AG04449 (cell line): ENCODE results near the gene USF1.
A peak's percentile ranks its signal among the peaks of the same experiment; 100 is the strongest.

Source experiments
- CTCF ChIA-PET: fragments of 350-600 bp; formaldehyde crosslinking; extraction: SDS; loops from one replicate; lab custom pipeline; 2021; ENCODE audit warnings: antibody characterized with exemption; lab: Yijun Ruan, JAX
- POLR2A ChIA-PET: fragments of 400-600, 350-600 bp; formaldehyde crosslinking; extraction: SDS; loops from one replicate; lab custom pipeline; 2020; ENCODE audit warnings: antibody characterized with exemption, inconsistent platforms; lab: Yijun Ruan, JAX
- DNase-seq: peaks from one replicate; pipeline ENCODE4 v3.0.0-alpha.2; 2010; ENCODE audit warnings: low read depth, low spot score
- H3K4me3 ChIP-seq: 2 replicates; pipeline ENCODE4 v1.5.1; 2011; ENCODE audit warnings: low read depth, mild to moderate bottlenecking, control low read depth, low read length
- TF ChIP-seq, protein P1 (sequence below): IDR thresholded peaks from one replicate; pipeline ENCODE4 v1.5.1; 2011; ENCODE audit warnings: mild to moderate bottlenecking, moderate library complexity, low read length, control low read depth, inconsistent platforms; ENCODE audit not compliant: insufficient read depth; ENCODE audit errors: missing control alignments

USF1 gene

DNA sequence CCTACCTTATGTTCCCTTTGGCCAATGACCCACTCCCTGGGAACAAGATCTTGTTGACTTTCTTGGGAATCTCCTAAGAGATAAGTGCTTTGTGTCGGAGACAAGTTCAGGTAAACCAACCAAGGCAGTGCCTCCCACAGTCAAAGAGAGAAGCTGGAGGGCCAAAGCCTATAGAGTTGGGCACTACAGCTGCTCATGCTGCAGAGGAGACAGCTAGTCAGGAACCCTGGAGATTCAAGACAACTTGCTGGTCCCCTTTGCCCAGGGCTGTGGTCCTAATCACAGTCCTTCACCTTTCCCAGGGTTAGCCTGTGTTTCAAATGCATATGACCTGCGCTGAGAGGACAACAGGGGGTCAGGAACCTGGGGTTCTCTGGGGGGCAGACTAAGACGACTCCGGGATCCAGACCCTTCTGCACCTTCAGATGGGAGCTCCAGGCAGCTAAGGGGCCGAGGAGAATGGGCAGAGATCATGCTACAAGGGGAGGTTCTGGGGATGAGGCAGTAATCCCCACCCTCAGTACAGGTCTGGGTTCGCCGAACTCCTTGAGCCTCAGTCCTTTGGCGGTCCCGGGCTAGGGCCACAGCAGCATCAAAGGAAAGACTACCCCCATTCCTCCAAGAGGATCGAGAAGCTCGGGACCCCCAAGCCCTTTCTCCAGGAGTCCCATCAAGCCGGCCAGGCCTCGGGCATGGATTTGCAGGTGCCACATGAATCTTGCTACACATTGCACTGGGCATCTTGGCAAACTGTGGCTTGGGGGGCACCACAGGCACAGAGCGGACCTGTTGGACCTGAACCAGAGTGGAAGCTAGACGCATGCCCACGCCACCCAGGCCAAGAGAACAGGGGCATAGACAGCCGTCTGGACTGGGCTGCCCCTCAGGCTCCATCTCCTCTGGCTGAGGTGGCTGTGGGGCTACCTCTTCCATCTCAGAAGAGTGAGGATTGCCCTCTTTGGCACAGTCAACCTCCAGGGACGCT is 2.0 kb upstream of the USF1 start:
- DNase-seq, result no peak
- TF ChIP-seq, protein P1, sequence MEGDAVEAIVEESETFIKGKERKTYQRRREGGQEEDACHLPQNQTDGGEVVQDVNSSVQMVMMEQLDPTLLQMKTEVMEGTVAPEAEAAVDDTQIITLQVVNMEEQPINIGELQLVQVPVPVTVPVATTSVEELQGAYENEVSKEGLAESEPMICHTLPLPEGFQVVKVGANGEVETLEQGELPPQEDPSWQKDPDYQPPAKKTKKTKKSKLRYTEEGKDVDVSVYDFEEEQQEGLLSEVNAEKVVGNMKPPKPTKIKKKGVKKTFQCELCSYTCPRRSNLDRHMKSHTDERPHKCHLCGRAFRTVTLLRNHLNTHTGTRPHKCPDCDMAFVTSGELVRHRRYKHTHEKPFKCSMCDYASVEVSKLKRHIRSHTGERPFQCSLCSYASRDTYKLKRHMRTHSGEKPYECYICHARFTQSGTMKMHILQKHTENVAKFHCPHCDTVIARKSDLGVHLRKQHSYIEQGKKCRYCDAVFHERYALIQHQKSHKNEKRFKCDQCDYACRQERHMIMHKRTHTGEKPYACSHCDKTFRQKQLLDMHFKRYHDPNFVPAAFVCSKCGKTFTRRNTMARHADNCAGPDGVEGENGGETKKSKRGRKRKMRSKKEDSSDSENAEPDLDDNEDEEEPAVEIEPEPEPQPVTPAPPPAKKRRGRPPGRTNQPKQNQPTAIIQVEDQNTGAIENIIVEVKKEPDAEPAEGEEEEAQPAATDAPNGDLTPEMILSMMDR, result no peak
- no peak overlapping the region for H3K4me3 ChIP-seq
- CTCF ChIA-PET, result interaction anchor here (1.4 to 9.8 kb wide), 9 partner anchors 7 to 92 kb away, joined by 3 to 107 read pairs (median 7); partner anchors contain the start of gene KLHDC9
- POLR2A ChIA-PET, result no interaction called here

DNA sequence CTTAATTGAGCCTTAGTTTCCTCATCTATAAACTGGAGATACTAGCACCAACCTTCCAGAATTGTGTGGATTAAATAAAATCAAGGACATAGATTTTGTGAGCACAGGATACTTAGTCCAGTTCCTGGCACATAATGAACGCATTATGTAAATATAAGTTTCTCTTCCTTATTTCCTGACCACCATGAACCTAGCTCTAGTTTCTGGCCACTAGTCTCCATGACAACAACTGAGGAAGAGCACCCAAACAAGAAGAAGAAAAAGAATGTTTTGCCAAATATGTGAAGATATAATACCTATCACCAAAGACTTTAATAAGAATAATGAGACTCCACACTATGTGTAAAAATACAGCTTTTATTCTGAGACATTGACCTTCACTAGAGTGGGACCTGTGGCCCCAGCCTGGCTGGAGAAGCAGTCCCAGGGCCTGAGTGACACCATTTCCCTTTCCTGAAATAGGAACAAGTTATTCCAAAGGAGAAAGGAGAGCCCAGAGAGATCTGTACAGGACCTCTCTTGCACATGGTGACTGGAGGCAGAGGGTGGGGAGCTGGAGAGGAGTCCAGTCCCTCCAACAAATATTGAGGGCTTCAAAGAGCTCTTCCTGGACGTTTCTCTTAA is 940 bp upstream of the USF1 start:
- H3K4me3 ChIP-seq, result peak overlapping the region; percentile 90
- CTCF ChIA-PET, result interaction anchor here (0.6 to 9.8 kb wide), 13 partner anchors 8 to 1831 kb away, joined by 3 to 107 read pairs (median 4); partner anchors contain the start of genes DEDD, F11R and KLHDC9
- POLR2A ChIA-PET, result interaction anchor here (1.1 to 1.9 kb wide), 3 partner anchors 8 to 86 kb away, joined by 3 to 11 read pairs (median 10); partner anchors contain the start of genes DEDD and KLHDC9
- no peak for DNase-seq
- TF ChIP-seq, protein P1, result no peak

DNA sequence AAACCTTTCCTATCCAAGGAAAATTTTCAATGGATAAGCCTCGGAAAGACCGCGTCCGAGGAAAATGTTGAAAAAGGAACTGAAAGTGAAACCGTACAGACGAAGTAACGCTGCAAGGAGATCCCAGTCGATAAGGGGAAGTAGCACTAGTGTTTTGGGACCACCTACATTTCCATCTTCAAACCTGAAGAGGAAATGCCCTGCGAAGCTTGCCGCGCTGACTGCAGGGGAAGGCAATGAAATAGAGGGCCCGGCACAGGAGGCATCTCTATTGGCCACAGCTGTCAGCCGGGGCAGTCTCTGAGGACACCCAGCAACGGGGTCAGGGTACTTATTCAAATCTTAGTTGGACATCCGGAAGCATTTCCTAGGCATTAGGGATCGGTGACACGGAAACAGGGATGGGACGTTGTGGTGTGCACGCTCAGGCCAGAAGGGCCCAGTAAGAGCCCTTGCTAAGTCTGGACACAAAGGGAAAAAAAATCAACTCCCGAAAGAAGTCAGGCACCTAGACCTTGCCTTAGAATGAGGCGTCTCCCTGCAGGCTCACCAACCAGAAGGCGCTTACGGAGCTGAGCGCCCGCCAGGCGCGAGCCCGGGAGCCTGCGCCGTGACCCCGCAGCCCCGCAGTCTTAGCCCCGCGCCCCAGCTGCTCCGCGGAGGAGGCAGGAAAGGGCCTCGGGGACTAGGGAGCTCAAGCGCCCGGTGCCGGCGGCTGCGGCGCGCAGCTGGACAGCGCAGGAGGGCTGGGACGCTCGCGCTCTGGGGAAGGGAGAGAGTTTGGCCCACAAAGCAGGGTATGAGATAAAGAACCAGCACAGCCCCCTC is 655 bp downstream of the USF1 start:
- ChIA-PET POLR2A (interaction anchor here (0.6 to 1.9 kb wide), 13 partner anchors 9 to 108 kb away, joined by 3 to 11 read pairs (median 4); partner anchors contain the start of genes DEDD, F11R, KLHDC9 and NECTIN4), CTCF (interaction anchor here (0.9 to 9.8 kb wide), 13 partner anchors 8 to 94 kb away, joined by 3 to 107 read pairs (median 4); partner anchors contain the start of genes DEDD and KLHDC9)
- TF ChIP-seq, protein P1, result no peak
- DNase-seq, result no peak
- peak overlapping the region; percentile 90 for H3K4me3 ChIP-seq

DNA sequence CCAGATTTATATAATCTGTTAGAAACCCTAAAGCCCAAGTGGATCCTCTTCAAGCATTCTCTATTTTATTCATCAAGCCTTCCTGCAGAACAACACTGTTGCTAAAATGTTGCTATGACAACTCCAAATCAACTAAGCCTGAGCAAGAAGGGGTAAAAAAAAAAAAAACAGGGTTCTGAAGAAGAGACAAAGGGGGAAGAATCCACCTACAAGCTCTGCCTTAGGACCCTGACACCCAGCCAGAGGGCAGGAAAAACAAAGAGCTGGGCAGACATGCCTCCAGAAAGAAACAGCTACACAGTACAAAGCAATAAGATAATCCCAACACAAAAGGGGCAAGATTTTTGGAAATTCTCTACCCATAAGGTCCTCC is 1.3 kb downstream of the USF1 start:
- CTCF ChIA-PET, result interaction anchor here (1.0 to 9.8 kb wide), 5 partner anchors 9 to 95 kb away, joined by 3 to 107 read pairs (median 16); partner anchors contain the start of gene KLHDC9
- no peak for DNase-seq
- POLR2A ChIA-PET, result interaction anchor here (0.6 to 1.9 kb wide), 7 partner anchors 9 to 93 kb away, joined by 3 to 11 read pairs (median 3); partner anchors contain the start of genes F11R, KLHDC9, NIT1 and PFDN2
- TF ChIP-seq, protein P1, result no peak
- peak overlapping the region; percentile 90 for H3K4me3 ChIP-seq

DNA sequence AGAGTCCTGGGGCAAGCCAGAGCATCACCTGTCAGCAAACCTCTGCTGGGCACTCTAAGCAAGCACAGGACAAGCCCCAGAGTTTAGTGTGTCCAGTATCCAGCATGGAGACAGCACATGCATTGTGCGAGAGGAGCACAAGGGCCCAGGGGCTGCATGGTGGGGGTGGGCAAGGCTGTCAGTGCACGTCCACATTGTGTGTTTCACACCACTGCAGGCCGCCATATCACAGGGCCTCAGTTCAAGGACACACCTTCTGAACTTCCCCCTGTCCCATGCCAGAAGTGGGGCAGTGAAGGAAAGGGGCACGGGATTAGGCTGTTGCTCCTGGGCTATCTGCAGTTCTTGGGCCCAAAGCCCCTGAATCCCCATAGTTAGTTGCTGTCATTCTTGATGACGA is 6.2 kb downstream of the USF1 start:
- ChIA-PET POLR2A (interaction anchor here (0.6 kb wide), 1 partner anchor 58 kb away, joined by 4 read pairs; no protein-coding TSS in a partner anchor), CTCF (interaction anchor here (0.6 to 9.8 kb wide), 6 partner anchors 12 to 99 kb away, joined by 3 to 107 read pairs (median 4); partner anchors contain the start of genes DEDD and KLHDC9)
- no peak for DNase-seq
- H3K4me3 ChIP-seq, result no peak overlapping the region
- TF ChIP-seq, protein P1, result no peak
